GM18858 (cell line): Measurements from ENCODE around the gene CCDC182.

Source experiments
- ATAC-seq: cut with Tn5 transposase; IDR thresholded peaks from one replicate; pipeline ENCODE4 v1.9.1; 2021; ENCODE audit not compliant: unreplicated experiment

CCDC182 gene

DNA sequence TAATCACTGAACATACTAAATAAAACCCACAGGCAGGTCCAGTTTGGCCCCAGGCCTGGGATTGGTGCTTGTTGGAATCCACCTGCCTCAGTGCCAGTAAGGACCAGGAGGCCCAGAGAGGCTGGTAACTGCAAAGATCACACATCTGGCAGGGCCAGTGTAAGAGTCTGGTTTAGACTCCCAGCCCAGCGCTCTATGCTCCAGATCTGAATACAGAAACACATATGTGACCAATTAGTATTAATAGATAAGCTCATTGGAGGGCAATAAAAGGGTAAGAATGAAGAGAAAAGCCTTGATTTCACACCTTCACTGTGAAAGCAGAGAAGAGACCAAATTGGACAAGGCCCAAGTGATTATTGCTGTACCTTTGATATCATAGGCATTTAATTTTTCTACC lies 13.6 kb upstream of the CCDC182 start:
- no peak for ATAC-seq

DNA sequence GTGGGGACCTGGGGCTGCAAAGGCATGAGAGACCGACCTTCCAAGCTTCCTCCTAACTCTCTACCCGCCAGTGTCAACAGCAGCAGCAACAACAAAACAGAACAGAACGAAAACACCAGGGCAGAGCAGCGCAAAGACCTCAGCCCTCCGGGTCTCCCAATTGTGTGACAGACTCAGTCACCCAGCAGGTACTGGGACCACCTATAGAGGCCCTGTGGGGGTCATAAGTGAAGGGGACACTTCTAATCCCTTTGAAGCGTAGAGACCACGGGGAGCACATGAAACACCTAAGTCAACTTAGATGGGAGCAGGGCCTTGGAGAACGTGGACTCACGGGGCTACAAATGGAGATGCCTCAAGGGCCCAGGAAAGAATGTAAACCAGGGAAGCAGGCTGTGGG lies 12.6 kb upstream of the CCDC182 start:
- ATAC-seq, result no peak

DNA sequence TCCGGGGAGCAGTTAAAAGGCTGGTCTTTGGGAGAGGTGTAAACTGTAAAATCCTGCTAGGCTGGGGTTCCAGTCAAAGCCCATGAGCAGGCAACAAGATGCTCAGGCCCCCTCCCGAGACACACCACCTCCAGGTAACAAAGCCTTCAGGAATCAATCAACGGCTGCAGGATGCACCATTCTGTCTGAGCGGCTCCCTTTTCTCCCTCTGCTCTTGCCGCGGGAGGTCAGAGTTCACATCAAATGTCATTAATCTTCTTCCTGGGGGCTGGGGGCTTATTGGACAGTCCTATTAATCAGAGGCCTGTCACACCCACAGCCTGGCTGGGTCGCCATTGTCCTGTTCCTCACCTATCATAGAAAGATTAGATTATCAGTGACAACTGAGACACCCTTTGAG lies 11.9 kb upstream of the CCDC182 start:
- no peak for ATAC-seq

DNA sequence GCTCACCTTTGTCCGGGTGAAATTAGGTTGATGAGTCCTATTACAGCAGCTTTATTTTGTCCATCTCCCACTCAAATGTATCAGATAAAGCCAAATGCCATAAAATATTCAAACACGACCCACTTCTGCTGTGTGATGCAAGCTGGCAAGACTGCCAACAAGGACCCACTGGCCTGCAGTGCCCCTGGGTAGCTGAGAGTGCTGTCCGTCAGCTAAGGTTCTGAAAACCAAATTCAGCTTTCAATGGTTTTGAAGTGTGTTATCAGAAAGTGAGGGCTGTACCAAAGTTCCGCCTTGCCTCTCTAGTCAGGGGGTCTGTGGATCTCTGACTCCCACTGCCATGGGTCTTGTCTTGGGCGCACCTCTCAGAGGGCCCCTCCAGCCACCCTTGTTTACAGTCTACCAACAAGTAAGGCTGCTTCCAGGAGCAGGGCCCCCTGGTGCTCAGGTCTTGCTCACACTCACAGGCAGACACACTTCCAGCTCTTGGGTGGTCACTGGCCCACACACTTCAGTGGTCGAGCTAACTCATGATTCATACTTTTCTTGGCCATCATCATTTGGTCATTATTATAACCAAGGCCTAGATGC lies 10.5 kb upstream of the CCDC182 start:
- ATAC-seq, result no peak

DNA sequence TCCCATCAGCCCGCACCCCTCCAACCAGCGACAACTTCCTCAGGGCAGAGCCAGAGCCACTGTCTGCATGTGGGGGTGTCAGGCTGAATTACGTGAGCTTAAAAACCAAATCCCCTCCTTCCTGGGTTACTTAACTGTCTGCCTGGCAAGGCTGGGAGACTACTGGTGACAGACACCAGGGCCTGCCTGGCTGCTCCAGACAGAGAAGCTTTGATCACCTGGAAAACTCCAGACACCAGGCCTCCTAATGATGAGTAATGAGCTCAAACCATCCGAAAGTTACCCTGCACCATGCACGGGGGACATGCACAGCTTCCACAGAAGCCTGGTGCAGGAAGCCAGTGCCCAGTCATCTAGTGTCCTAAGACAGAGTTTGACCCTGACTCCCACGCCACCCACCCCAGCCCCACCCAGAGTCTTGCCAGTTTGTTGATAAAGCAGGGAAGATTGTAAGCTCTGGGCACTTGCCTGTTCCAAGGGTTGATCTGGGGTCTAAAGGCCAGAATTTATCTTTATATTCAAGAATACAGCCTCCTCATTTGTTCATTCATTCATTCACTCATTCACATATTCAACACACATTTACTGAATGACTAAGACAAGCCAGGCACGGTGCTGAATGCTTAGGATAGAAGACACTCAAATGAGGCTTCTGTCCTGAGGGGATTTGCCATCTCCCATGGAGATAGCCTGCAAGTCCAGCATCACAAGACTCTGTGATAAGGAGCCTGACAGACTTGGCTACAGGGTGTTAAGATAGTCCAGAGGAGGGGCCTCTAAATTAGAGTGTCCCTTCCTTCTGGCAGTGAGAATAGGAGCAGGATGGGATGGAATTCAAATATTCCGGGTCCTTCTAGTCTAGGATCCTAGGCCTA lies 7.2 kb upstream of the CCDC182 start:
- no peak for ATAC-seq

DNA sequence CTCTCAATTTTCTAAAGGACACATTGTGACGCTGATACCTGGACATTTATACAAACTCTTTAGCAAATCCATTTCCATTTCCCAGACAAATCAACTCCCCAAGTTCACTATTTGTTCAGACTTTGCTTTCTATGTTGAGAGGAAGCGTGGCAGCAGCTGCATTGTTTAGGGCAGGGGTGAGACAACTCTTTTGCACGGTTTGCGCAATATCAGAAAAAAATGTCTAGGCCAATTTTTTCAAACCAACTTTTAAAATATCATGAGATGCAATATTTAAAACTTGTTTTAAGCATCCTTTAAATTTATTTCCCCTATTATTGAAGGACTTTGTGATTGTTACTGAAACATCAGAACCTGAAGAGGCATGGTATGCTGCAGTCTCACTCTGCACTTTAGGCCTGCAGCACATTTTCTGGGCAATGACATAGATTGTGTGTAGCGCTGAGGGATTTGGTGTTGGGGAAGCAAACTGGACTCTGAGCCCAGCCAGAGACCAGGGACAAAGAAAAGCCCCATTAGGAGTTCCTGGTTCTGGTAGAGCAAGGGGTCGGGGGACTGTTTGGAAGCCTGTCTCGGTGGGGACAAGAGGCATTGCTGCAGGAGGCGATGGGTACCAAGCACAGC lies 6.4 kb upstream of the CCDC182 start:
- ATAC-seq, result no peak

DNA sequence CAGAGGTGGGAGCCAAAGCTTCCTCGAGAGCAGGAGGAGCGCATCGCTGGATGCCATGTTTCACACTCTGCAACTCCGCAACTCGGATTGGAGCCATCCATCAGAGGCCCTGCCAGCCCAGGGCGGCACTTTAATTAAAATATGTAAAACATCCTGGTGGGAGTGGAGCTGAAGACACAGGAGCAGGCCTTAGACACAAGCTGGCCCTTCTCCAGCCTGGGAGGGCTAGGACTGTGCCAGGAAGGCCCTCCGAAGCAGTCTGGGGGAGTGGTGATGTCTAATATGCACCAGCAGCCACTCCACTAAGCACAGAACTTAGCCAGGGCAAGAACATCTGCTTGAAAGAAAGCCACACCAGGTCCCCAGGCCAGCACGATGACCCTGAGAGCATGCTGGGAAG lies 5.8 kb upstream of the CCDC182 start:
- ATAC-seq, result no peak

DNA sequence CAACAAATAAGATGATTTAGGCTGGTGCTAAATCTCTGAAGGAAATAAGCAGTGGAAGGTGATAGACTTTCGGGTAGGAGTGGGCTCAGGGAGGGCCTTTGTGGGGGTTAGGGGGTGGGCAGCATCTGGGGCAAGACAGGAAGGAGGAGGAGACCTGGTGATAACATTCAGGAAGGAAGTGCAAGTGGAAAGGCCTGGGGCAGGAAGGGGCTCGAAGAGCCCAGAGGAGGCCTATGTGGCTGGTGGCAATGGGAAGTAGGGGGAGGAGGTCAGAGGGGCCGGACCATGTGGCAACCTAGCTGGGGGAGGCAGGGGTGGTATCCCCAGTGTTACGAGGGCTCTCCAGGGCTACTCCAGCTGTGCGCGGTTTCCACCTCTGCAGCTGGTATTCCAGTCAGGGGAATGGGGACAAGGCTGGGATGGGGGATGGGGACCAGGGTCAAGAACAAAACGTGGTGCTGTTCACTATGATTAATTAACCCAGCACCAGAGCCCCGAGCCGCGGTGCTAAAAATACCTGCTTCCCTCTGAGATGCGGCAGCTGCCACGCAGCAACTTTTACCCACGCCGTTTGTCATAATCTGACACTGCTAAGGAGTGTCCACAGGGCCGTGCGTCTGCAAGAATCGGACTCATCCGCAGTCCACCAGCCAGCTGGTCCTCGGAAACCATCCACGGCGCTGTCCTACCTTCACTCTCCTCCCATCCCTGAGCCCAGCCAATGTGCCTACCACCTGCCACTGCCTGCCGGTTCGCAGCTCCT lies 5.2 kb upstream of the CCDC182 start:
- no peak for ATAC-seq

DNA sequence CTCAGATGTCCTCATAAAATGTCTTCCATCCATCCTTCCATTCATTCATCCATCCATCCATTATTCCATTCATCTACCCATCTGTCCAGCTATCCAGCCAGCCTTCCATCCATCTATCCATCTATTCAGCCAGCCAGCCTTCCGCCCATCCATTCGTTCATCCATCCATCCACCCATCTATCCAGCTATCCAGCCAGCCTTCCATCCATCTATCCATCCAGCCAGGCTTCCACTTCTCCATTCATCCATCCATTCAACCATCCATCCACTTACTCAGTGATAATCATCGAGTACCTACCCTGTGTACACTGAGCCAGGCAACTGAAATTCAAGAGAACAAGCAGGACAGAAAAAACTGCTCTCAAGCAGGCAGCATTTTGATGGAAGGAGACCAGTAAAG lies 4.6 kb upstream of the CCDC182 start:
- ATAC-seq, result no peak

DNA sequence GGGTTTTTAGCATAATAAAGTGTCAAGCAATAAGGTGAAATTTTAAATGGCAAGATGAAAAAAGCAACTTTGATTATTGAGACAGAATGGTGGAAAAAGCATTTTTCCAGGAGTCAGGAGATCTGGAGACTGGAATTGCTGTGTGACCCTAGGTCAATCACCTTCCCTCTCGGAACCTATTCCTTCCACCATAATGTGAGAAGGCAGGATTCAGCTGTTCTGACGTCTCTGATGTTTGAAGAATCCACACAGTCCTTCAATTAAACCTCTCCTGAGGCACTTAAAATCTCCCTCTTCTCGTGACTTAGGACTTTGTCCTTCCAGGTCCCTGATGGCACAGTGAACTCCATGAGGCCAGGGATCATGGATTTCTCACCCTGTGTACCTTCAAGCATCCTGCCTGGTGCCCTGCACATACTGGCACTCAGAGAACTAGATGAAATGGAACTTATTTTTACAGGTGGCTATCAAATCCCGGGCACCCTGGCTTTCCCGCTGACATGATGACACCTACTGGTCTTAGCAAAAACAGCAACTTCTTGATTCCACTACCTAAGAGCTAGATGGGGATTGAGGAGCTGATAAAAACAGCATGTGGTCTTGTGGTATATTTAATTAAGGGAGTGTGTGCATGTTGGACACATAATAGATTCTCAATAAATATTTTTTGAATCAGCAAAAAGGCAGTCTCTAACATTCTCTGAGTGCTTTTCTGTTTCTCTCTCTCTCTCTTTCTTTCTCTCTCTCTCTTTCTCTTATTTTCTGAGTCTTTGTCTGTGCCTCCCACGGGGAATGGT lies 2.3 kb upstream of the CCDC182 start:
- no peak for ATAC-seq

DNA sequence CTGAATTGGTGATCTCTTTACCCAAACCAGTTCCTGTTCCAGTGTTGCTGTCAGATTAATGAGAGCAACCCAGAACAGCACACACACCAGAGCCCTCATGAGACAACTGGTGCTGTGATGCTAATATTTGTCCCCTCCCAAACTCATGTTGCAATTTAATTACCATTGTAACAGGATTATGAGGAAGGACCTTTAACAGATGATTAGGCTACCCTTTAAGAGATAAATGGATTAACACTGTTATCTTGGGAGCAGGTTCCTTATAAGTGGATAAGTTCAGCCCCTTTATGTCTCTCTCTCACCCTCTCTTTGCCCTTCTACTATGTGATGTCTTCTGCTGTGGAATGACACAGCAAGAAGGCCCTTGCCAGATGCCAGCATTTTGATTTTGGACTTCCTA lies 1.1 kb upstream of the CCDC182 start:
- no peak for ATAC-seq

DNA sequence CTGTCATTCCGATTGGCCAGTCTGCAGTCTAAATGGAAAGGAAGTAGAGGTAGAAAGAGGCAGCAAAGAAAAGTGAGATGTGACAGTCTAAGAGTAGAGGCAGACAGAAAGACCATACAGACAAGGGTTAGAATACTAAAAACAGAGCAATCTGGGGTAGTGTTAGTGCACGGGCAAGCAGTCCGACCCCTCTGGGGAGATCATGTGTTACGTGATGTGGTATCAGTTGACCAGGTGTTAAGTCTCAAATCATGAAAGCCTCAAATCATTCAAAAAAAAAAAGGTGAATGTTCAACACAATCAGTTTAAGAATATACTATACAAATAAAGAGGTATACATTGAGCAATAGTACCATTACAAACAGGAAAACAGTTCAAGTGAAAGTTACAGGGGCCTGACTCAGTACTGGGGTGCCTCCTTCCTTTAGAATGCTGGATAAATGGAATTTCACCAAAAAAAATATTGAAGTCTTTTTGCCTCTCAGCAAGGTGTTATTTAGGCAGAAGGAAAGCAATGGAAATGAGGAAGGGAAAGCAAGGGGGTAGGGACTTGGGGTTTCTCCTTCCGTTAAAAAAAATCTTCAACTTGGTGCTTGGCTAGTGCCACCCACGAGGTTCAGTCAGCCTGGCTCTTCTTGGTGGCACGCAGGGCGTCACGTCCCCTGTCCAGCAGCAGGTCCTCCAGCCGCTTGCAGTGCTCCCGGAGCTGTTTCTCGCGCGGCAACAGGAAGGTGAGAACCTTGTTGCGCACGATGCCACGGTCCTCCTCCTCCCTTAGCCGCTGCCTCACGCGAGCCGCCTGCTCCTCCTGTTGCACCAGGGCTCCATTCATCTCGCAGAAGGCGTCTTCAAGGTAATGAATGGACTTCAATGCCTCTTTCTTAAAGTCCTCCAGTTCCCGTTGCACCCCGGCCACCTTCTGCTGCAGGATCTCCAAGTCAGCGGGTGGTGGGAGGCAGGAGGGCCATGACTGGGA lies 616 bp downstream of the CCDC182 start:
- no peak for ATAC-seq

DNA sequence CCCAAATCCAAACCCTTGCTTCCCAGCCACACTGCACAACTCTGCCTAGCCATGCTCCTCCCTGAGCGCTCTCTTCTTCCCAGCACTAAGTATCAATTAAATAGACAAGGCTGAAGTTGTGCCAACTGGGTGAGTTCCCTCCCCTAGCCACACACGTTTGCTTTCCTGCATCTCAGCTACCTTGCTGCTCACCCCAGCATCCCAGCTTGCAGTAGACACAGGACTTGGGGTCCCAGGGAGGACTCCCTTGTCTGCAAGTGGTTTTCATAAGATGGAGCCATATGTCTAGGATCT lies 4.9 kb downstream of the CCDC182 start:
- ATAC-seq, result no peak

DNA sequence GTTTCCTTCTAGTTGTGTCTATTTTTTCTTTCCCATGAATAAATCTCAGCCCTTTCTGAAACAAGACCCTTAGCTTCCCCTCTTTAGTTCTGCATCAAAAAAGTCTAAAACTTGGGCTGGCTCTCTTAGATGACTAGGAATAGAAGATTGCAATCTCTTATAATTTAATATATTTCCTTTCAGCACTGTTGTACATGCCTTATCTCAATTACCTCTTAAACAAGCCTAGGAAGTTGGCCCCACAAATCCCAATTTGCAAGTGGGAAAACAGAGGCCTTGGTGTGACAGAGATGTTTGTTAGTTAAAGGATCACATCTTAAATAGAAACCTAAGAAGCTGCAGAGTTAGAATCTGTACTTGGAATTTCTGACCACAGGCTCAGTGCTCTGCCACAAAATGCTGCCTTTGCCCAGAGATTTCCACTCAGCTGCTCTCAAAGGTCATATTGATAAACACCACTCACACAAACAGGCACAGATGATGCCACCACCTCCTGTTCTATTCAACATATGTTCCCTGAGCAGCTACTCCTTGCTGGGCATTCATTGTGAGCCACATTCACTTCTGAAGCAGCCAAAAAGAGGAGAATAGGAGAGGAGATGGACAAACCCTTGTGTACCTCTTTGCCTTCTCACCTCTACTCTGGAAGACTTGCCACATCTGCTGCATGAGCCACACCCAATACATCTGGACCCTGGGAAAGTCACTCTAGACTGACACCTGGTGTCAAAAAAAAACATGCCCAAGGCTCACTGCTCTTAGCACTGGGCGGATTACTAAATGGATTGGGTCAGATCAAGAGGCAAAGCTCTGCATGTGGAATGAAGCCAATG lies 5.5 kb downstream of the CCDC182 start:
- ATAC-seq, result no peak

DNA sequence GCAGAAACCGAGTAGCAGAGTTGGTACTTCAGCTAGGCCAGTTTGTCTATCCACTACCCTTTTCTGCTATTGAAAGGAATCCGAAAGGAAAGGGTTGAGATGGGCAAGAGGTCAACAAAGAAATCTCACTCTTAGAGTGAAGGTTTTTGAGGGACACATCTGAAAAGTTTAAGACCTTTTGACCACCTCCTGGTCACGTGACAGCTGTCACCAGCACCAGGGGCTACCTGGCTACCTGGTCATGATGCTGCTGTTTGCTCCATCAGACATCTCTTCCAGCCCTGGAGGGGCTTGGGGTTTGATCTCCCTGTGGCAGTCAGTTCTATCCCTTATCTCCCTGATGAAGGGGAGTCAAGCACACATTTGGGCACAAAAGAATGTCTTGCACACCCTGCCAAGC lies 7.6 kb downstream of the CCDC182 start:
- no peak for ATAC-seq

DNA sequence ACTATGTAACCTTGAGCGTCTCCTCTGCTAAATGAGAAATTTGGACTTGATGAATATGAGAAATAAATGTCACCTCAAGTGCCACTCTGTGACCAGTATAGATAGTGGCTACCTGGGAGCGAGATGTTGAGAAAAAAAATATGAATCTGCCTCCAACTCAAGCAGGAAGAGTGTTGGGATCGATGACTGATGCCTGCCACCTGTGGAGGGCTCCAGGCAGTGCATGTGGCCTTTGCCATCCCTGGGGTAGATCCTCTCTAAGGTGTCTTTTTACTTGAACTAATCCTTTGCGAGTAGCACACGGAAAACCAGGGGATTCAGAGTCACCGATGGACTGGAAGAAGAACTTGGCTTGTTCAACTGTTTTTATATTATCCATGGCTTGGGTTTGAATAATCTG lies 9.4 kb downstream of the CCDC182 start:
- no peak for ATAC-seq

DNA sequence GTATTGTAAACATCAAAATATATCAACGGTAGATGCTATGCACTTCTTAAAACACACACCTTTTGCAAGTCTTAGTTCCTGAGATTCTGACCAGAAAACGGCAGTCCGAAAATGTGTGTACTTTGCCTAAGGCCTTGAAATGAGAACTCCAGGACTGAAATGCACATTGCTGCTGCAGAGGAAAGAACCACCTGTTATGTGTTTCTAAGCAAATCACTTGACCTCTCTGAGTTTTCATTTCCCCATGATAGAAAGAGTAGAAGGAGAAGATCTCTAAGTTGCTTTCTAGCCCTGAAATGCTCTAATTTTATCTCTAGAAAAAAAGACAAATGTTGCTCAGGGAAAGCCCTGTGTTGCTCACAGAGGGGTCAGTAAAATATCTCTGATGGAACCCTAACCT lies 9.9 kb downstream of the CCDC182 start:
- no peak for ATAC-seq

DNA sequence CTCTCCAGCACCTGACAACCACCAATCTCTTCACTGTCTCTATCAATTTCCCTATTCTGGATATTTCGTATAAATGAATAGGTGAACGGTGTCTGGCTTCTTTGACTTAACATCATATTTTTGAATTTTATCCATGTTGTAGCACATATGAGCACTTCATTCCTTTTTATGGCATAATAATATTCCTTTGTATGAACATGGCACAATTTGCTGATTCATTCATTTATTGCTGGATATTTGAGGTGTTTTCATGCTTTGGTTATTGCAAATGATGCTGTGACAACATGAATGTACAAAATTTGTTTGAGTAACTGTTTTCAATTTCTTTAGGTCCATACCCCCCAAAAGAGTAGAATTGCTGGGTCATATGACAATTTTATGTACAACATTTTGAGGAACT lies 12.0 kb downstream of the CCDC182 start:
- ATAC-seq, result no peak

DNA sequence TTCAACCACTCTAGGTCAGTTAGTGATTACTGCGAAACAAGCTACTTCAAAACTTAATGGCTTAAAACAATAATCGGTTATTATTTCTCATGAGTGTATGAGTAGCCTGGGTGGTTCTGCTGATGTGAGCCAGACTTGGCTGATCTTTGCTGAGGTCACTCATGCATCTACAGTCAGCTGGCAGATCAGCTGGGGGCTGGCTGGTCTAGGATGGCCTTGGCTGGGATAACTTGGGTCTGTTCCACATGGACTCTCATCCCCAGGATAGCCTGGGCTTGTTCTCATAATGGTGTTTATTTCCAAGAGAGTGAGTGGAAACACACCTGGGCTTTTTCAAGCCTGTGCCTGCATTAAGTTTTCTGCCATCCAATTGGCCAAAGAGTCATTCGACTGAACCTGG lies 13.0 kb downstream of the CCDC182 start:
- no peak for ATAC-seq
